Breast epithelium (tissue), 3 donors: ENCODE measurements around the gene PPP2R3B.

Experiments used
- CTCF ChIP-seq, 3 donors: fragments of 450-650 bp; IDR thresholded peaks; one replicate each; pipeline ENCODE4 v1.5.1; 2016 to 2017; ENCODE audit warnings: antibody characterized with exemption in 3 of 3, mild to moderate bottlenecking in 3 of 3, moderate library complexity in 3 of 3
- POLR2AphosphoS5 ChIP-seq, 3 donors: sonication (generic); formaldehyde crosslinking; IDR thresholded peaks; one replicate each; pipeline ENCODE4 v1.6.1; 2017; ENCODE audit warnings: antibody characterized with exemption in 3 of 3

- no peak for TF ChIP-seq POLR2AphosphoS5 (IDR thresholded peaks at IDR 0.05)
- TF ChIP-seq CTCF (IDR thresholded peaks at IDR 0.05): no peak
Observed at GRCh38 chrX:338836-339400, 47.8 kb downstream of the PPP2R3B start.
